ENCODE data around the gene FAM240B.

FAM240B gene

DNA sequence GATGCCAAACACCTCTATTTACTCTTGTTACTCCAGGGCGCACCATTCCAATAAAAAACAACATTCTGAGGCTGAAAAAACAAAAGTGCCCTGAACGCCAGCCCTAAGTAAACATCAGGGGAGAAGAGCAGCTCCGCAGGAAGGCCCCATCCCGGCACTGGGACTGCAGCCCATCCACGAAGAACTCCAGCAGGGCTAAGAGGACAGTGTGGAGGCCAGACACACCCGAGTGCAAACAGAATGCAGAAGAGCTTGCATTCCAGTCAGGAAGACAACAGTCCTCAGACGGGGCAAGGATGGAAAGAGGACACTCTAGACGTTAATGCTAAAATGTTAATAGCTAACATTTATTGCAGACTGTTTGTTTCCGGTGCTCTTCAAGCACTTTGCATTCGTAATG is 33.0 kb downstream of the FAM240B start:
- DNase-seq (ENCODE audit: extremely low read depth, low read depth), result no peak
- TF ChIP-seq, protein P1, sequence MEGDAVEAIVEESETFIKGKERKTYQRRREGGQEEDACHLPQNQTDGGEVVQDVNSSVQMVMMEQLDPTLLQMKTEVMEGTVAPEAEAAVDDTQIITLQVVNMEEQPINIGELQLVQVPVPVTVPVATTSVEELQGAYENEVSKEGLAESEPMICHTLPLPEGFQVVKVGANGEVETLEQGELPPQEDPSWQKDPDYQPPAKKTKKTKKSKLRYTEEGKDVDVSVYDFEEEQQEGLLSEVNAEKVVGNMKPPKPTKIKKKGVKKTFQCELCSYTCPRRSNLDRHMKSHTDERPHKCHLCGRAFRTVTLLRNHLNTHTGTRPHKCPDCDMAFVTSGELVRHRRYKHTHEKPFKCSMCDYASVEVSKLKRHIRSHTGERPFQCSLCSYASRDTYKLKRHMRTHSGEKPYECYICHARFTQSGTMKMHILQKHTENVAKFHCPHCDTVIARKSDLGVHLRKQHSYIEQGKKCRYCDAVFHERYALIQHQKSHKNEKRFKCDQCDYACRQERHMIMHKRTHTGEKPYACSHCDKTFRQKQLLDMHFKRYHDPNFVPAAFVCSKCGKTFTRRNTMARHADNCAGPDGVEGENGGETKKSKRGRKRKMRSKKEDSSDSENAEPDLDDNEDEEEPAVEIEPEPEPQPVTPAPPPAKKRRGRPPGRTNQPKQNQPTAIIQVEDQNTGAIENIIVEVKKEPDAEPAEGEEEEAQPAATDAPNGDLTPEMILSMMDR (IDR thresholded peaks at IDR 0.05; ENCODE audit: low read depth, low read length, missing control alignments), result no peak
- no peak overlapping the region for H3K4me3 ChIP-seq (replicated peaks; ENCODE audit: low read depth, low read length)

DNA sequence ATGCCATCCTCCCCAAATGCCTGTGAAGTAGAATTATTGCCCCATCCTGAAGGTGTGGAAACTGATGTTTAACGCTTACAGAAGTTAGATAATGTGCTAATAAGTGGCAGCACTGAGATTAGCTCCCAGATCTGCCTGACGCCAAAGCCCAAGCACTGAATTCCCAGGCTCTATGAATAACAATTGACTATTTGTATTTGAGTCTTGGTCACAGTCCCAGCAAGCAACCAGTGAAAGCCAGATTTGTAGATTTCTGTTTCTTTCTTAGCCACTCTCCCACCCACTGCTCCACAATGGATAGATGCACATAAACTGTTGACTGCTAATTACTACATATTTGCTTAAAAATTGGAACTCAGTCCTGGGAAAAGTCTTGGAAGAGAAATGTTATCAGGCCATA is 34.4 kb downstream of the FAM240B start:
- no peak for DNase-seq (ENCODE audit: extremely low read depth, low read depth)
- no peak overlapping the region for H3K4me3 ChIP-seq (replicated peaks; ENCODE audit: low read depth, low read length)
- TF ChIP-seq, protein P1 (IDR thresholded peaks at IDR 0.05; ENCODE audit: low read depth, low read length, missing control alignments), result no peak

DNA sequence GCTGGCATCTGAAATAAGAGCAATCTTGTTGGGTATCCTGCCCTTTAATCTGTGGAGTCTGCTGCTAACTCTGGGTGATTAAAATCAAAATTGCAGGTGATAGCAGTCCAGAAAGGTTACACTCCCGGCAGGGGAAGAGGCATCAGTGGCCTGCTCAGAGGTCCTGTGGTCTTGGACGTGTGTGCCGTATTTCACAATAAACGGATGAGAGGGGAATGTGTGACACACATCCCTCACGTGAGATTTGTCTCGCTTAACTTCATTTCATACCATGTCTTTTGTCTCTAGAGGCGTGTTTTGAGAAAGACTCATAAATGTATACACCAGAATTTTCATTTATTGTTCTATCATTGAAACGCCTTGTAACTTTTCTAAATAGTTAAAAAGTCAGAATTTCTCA is 36.6 kb downstream of the FAM240B start:
- TF ChIP-seq, protein P1 (IDR thresholded peaks at IDR 0.05; ENCODE audit: low read depth, low read length, missing control alignments), result no peak
- DNase-seq (ENCODE audit: extremely low read depth, low read depth), result no peak
- no peak overlapping the region for H3K4me3 ChIP-seq (replicated peaks; ENCODE audit: low read depth, low read length)

DNA sequence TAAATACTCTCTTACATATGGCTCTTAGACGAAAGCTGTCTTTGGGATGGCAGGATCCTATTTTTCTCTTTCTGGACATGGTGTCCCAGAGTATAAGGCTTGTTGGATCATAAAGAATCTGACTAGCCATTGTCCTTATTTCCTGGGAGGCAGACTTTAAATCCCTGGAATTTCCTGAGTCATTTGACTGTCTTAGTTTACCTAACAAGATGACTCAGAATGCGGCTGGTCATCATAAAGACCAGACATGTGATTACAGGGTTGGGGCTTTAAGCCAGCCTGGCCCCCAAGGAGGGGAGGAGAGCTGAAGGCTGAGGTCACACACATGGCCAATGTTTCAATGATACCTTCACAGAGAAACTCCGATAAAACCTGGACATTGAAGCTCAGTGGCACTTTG is 37.2 kb downstream of the FAM240B start:
- DNase-seq (ENCODE audit: extremely low read depth, low read depth), result peak; percentile 56
- no peak overlapping the region for H3K4me3 ChIP-seq (replicated peaks; ENCODE audit: low read depth, low read length)
- TF ChIP-seq, protein P1 (IDR thresholded peaks at IDR 0.05; ENCODE audit: low read depth, low read length, missing control alignments), result no peak

DNA sequence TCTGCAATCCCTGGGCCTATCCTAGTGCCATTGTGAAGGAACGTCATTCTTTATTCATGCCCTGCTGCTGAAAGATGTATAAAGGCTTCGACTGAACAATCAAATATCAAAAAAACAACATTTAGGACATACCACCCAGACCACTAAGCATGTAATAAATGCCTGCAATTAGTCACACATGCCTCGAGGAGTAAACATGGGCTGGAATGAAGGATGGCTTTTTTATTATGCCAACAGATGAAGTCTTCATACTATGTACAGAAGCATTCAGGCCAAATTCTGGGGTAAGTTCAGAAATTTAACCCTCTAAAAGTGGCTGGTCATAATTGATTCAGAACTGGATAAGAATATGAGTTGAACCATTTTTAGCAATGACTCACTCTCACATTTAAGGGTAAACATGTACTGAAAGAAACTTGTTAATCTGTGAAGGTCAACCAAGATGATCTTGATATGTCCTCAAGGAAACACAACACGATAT is 38.1 kb downstream of the FAM240B start:
- TF ChIP-seq, protein P1 (IDR thresholded peaks at IDR 0.05; ENCODE audit: low read depth, low read length, missing control alignments), result no peak
- DNase-seq (ENCODE audit: extremely low read depth, low read depth), result peak; percentile 14
- H3K4me3 ChIP-seq (replicated peaks; ENCODE audit: low read depth, low read length), result no peak overlapping the region

DNA sequence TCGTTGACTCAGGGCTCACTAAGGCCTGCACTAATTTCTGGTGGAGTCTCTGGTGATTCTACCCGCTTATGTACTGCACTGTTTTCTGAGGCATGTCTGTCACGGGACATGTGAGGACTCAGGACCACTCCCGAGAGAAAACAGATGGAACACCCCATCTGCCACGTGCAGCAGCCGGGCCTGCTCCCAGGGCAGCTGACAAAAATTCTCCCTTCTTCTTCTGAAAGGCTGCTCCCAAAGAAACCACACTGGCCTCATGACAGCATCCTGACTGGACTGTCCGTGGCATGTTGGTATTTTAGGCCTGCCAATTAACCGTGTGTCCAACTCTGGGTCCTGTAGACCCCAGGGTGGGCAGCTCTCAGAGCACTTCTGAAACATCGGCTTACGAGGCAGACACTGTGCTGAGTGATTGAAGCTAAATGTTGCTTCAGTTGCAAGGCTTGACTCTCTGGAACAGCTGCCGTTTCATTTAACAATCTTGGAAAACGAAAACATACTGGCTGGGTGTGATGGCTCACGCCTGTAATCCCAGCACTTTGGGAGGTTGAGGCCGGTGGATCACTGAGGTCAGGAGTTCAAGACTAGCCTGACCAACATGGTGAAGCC is 39.0 kb downstream of the FAM240B start:
- no peak for DNase-seq (ENCODE audit: extremely low read depth, low read depth)
- TF ChIP-seq, protein P1 (IDR thresholded peaks at IDR 0.05; ENCODE audit: low read depth, low read length, missing control alignments), result no peak
- H3K4me3 ChIP-seq (replicated peaks; ENCODE audit: low read depth, low read length), result no peak overlapping the region

Data from HFF-Myc (cell line).